CD14-positive monocyte (primary cell): Measurements from ENCODE around the gene FOXO1. TPM values are rescaled to one million over a fixed set of nuclear protein-coding genes. Genes with fewer than 3 reads are reported as not detected.

Source experiments
- DNase-seq, 3 donors: peaks; one replicate each; pipeline ENCODE4 v3.0.0-alpha.2; 2011 to 2022
- H2AFZ ChIP-seq: 2 replicates; pipeline ENCODE4 v1.6.0; 2012; ENCODE audit warnings: mild to moderate bottlenecking, low read depth, low read length, inconsistent platforms; ENCODE audit not compliant: insufficient read depth, poor library complexity, severe bottlenecking
- H3K27ac ChIP-seq, 2 donors: 1 replicate in 1 of 2; 2 replicates in 1 of 2; pipeline ENCODE4 v1.5.1; 2012 to 2013; ENCODE audit warnings: low read length in 2 of 2, control low read depth in 1 of 2, inconsistent platforms in 1 of 2, low read depth in 1 of 2, mild to moderate bottlenecking in 1 of 2
- H3K27me3 ChIP-seq, 2 donors: one replicate each; pipeline versions ENCODE4 v1.6.0 to v1.6.1; 2011 to 2013; ENCODE audit warnings: low read length in 2 of 2; ENCODE audit not compliant: control insufficient read depth in 2 of 2, insufficient read depth in 2 of 2
- H3K36me3 ChIP-seq, 2 donors: replicated peaks in 1 of 2; 1 replicate in 1 of 2; 2 replicates in 1 of 2; pipeline versions ENCODE4 v1.5.1 to v1.6.1; 2012 to 2013; ENCODE audit warnings: low read length in 2 of 2, control low read depth in 1 of 2, inconsistent platforms in 1 of 2, mild to moderate bottlenecking in 1 of 2; ENCODE audit not compliant: insufficient read depth in 2 of 2, control insufficient read depth in 1 of 2
- H3K4me1 ChIP-seq, 2 donors: 1 replicate in 1 of 2; 2 replicates in 1 of 2; pipeline versions ENCODE4 v1.5.1 to v1.6.1; 2012 to 2013; ENCODE audit warnings: low read length in 2 of 2, control low read depth in 1 of 2, inconsistent platforms in 1 of 2, mild to moderate bottlenecking in 1 of 2, moderate library complexity in 1 of 2; ENCODE audit not compliant: insufficient read depth in 2 of 2, control insufficient read depth in 1 of 2
- H3K4me2 ChIP-seq: replicated peaks from 2 replicates; pipeline ENCODE3; 2012; ENCODE audit warnings: low read length, moderate library complexity, mild to moderate bottlenecking; ENCODE audit not compliant: poor library complexity, severe bottlenecking; ENCODE audit errors: extremely low read depth
- H3K4me3 ChIP-seq, 3 experiments: fragments of 200-600 bp in 1 of 3; sonication (generic) in 1 of 3; replicated peaks in 1 of 3; 1 replicate in 2 of 3; 2 replicates in 1 of 3; pipeline ENCODE4 v1.5.1; 2011 to 2013; ENCODE audit warnings: low read length in 3 of 3, mild to moderate bottlenecking in 3 of 3, control low read depth in 2 of 3, low read depth in 2 of 3, inconsistent platforms in 1 of 3, moderate library complexity in 1 of 3
- H3K79me2 ChIP-seq: 2 replicates; pipeline ENCODE4 v1.6.0; 2012; ENCODE audit warnings: mild to moderate bottlenecking, control low read depth, inconsistent platforms, low read length, moderate library complexity; ENCODE audit not compliant: insufficient read depth
- H3K9ac ChIP-seq: 2 replicates; pipeline ENCODE4 v1.6.0; 2017; ENCODE audit warnings: low read length, mild to moderate bottlenecking; ENCODE audit not compliant: insufficient read depth, poor library complexity, severe bottlenecking
- H3K9me3 ChIP-seq, 2 donors: replicated peaks in 1 of 2; 1 replicate in 1 of 2; 2 replicates in 1 of 2; pipeline versions ENCODE4 v1.5.1 to v1.6.1; 2012 to 2013; ENCODE audit warnings: low read length in 2 of 2, control low read depth in 1 of 2; ENCODE audit not compliant: control insufficient read depth in 1 of 2, insufficient read depth in 1 of 2
- H4K20me1 ChIP-seq: 2 replicates; pipeline ENCODE4 v1.6.0; 2012; ENCODE audit warnings: mild to moderate bottlenecking, low read length, control low read depth, moderate library complexity; ENCODE audit not compliant: insufficient read depth
- H3K27ac Mint-ChIP-seq, 7 donors: one replicate each; pipeline ENCODE4 v1.8.0; 2020; ENCODE audit warnings: mild to moderate bottlenecking in 7 of 7, mixed read lengths in 7 of 7, moderate library complexity in 6 of 7, inconsistent platforms in 2 of 7
- H3K27me3 Mint-ChIP-seq, 3 donors: one replicate each; pipeline ENCODE4 v1.8.0; 2021 to 2022; ENCODE audit warnings: low read depth in 3 of 3, mild to moderate bottlenecking in 3 of 3, mixed read lengths in 3 of 3, moderate library complexity in 3 of 3, inconsistent platforms in 1 of 3
- H3K36me3 Mint-ChIP-seq, 2 donors: one replicate each; pipeline ENCODE4 v1.8.0; 2020; ENCODE audit warnings: mixed read lengths in 2 of 2, inconsistent platforms in 1 of 2, mild to moderate bottlenecking in 1 of 2
- H3K4me1 Mint-ChIP-seq: one replicate; pipeline ENCODE4 v1.8.0; 2020; ENCODE audit warnings: mild to moderate bottlenecking, mixed read lengths
- H3K4me3 Mint-ChIP-seq, 2 donors: one replicate each; pipeline ENCODE4 v1.8.0; 2020; ENCODE audit warnings: mild to moderate bottlenecking in 2 of 2, mixed read lengths in 2 of 2, moderate library complexity in 1 of 2
- H3K9me3 Mint-ChIP-seq, 7 donors: one replicate each; pipeline ENCODE4 v1.8.0; 2020 to 2022; ENCODE audit warnings: mixed read lengths in 7 of 7, mild to moderate bottlenecking in 6 of 7, moderate library complexity in 6 of 7, inconsistent platforms in 2 of 7
- WGBS: methylation state at CpG from one replicate; pipeline ENCODE4 v1.1.5; 2013; ENCODE audit warnings: missing lambda C conversion rate; ENCODE audit not compliant: insufficient coverage; 5-methylcytosine and 5-hydroxymethylcytosine counted together
- intact Hi-C, 2 donors: fragments of 100-400 bp; cut with micrococcal nuclease; formaldehyde crosslinking; loops; one replicate each; pipeline versions ENCODE4 v1.15.0 to v1.15.1; 2023
- polyA plus RNA-seq, 3 donors: library from polyadenylated mRNA; depleted of rRNA in 1 of 3; unstranded in 2 of 3; stranded (reverse) in 1 of 3; fragments of 300-500 nt in 2 of 3; fragments of >200 nt in 1 of 3; fragmentation: Illumina TruSeq in 2 of 3; gene quantifications; 1 replicate in 2 of 3; 2 replicates in 1 of 3; pipeline ENCODE4 v1.2.3, GENCODE V29; 2012 to 2021
- TF ChIP-seq, protein P1 (sequence below): fragments of 200-600 bp; IDR thresholded peaks from one replicate; pipeline ENCODE4 v1.8.0; 2022; ENCODE audit warnings: antibody characterized with exemption, mild to moderate bottlenecking

Gene FOXO1
- polyA plus RNA-seq, 3 donors = 3.1 to 11.3 (median 8.0) TPM

DNA sequence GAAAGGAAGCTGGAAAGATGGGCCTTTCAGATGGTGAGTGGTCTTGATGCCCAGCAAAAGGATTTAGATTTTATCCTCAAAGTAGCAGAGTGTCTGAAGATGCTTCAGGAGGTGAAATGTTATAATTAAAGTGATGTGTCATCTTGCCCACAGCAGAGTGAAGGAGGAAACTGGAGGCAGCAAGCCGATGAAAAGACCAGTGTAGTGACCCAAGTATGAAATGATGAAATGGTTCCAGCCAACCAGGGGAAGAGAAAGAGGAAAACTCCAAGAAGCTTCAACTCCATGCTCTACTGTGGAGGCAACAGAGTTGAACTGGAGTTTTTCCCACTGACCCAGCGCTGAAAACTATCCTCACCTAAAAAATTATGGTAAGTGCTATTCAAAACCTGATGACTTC is 66.7 kb downstream of the FOXO1 start:
- Mint-ChIP-seq H3K9me3 (peaks cover 0 to 3% (median 0%) of the 10 kb centered on the region in 7 donors), H3K36me3 (peaks cover 0 to 4% of the 10 kb centered on the region in 2 donors), H3K27ac (peak overlapping the region in 1 of 7 donors; percentile 23), H3K4me3 (no peak overlapping the region), H3K4me1 (peaks cover 26% of the 10 kb centered on the region), H3K27me3 (no peaks in the 10 kb centered on the region)
- Histone ChIP-seq H3K27me3 (no peaks in the 10 kb centered on the region), H3K9me3 (no peaks in the 10 kb centered on the region), H3K79me2 (no peaks in the 10 kb centered on the region), H3K27ac (no peak overlapping the region), H3K4me1 (no peaks in the 10 kb centered on the region), H3K4me3 (no peak overlapping the region), H2AFZ (no peak overlapping the region), H3K4me2 (no peak overlapping the region), H3K36me3 (no peaks in the 10 kb centered on the region), H4K20me1 (peaks cover 95% of the 10 kb centered on the region), H3K9ac (no peak overlapping the region)
- intact Hi-C loops = no loop called here
- TF ChIP-seq, protein P1, sequence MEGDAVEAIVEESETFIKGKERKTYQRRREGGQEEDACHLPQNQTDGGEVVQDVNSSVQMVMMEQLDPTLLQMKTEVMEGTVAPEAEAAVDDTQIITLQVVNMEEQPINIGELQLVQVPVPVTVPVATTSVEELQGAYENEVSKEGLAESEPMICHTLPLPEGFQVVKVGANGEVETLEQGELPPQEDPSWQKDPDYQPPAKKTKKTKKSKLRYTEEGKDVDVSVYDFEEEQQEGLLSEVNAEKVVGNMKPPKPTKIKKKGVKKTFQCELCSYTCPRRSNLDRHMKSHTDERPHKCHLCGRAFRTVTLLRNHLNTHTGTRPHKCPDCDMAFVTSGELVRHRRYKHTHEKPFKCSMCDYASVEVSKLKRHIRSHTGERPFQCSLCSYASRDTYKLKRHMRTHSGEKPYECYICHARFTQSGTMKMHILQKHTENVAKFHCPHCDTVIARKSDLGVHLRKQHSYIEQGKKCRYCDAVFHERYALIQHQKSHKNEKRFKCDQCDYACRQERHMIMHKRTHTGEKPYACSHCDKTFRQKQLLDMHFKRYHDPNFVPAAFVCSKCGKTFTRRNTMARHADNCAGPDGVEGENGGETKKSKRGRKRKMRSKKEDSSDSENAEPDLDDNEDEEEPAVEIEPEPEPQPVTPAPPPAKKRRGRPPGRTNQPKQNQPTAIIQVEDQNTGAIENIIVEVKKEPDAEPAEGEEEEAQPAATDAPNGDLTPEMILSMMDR = no peak
- DNase-seq = no peak
- WGBS = 0% methylated on average over 1 of the region's 2 CpGs

DNA sequence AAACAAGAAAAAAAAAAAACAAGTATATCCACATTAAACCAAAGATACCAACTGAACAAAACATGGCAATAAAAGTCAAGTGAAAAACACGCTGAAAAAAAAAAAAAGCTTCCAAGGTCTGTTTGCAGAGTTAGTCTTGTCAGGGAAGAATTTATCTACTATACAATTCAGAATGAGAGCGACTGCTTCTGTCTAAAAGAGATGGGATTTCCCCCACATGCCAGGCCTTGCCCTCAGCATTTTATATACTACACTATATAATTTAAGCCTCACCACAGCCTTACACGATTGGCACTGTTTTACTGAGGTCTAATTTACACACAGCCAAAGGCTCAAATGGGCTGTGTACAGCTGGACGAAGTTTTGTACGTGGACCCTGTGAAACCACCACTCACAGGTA is 67.3 kb downstream of the FOXO1 start:
- H3K9me3 Mint-ChIP-seq = peaks cover 0 to 3% (median 0%) of the 10 kb centered on the region in 7 donors
- peaks cover 26% of the 10 kb centered on the region for H3K4me1 Mint-ChIP-seq
- TF ChIP-seq, protein P1 = no peak
- H3K4me3 Mint-ChIP-seq = no peak overlapping the region
- peaks cover 95% of the 10 kb centered on the region for H4K20me1 ChIP-seq
- H3K4me1 ChIP-seq = no peaks in the 10 kb centered on the region
- no peaks in the 10 kb centered on the region for H3K9me3 ChIP-seq
- H2AFZ ChIP-seq = no peak overlapping the region
- no peak overlapping the region for H3K27ac Mint-ChIP-seq
- H3K4me2 ChIP-seq = no peak overlapping the region
- DNase-seq = no peak
- H3K36me3 Mint-ChIP-seq = peaks cover 0 to 4% of the 10 kb centered on the region in 2 donors
- 100% methylated on average over 1 of the region's 5 CpGs for WGBS
- no peaks in the 10 kb centered on the region for H3K79me2 ChIP-seq
- H3K27me3 ChIP-seq = no peaks in the 10 kb centered on the region
- H3K27ac ChIP-seq = no peak overlapping the region
- H3K36me3 ChIP-seq = no peaks in the 10 kb centered on the region
- no peak overlapping the region for H3K9ac ChIP-seq
- no peaks in the 10 kb centered on the region for H3K27me3 Mint-ChIP-seq
- no peak overlapping the region for H3K4me3 ChIP-seq
- intact Hi-C loops = no loop called here
